Activated CD4-positive, alpha-beta T cell treated with anti-CD3 and anti-CD28 coated beads, Interleukin-2, amount 50 U/mL, for 16 hours (primary cell): ENCODE results near the gene CFDP1.

ENCODE experiments used
- DNase-seq: peaks from one replicate; pipeline ENCODE4 v3.0.0-alpha.2; 2020

Gene CFDP1

DNA sequence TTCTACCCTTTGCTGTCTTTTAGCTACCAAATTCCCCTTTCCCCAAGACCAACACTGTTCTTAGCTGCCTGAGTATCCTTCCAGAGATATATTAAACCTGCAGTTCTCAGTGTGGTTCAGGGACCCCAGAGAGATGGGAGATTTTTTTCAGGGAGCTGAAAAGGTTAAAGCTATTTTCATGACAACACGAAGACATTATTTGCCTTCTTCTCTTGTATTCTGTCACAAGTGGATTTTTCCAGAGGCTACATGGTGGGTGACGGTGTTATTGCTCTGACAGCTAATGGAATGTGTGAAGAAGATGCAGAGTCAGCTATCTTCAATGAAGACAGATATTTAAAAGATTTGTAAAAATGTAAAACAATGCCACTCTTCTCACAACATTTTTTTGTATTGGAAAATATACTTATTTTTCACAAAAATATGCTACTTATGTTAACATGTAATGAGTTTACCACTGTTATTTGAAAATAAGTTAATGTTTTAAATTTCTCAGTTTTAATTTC, 69.0 kb downstream of the CFDP1 start:
- DNase-seq = no peak

DNA sequence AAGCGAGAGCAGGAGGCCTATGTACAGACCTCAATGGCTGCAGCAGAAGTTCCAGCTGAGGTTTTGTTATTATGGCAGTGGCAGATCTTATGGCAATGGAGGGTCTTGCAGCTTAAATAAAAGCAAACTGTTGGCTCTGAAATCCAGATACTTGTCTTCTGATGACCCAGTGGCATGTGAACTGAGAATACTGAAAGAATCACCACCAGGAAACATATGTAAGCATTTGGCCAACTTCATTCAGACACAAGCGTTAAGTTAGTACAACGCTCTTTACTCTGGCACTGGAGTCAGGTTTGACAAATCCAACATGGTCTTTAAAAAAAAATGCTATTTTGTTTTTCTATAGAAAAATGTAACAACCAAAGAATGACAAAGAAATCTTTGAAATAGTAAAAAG, 70.5 kb downstream of the CFDP1 start:
- DNase-seq = no peak

DNA sequence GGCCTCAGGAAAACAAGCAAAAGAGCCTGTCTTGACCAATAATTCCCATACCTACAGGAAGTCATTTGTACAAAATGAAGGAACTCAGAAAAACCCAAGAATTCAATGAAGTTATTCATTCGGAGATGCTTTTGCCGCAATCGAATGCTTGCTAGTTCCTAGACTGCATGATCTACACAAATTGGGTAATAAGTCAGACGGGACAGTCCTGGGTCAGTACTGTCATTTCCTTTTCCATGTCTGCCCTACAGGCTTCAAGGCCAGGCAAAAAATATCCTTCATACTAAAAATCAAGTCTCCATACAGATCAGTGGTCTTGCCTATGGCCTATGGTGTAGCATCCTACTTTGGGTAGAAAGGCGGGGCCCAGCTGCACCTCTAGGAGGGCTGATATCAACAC, 71.4 kb downstream of the CFDP1 start:
- DNase-seq = no peak

DNA sequence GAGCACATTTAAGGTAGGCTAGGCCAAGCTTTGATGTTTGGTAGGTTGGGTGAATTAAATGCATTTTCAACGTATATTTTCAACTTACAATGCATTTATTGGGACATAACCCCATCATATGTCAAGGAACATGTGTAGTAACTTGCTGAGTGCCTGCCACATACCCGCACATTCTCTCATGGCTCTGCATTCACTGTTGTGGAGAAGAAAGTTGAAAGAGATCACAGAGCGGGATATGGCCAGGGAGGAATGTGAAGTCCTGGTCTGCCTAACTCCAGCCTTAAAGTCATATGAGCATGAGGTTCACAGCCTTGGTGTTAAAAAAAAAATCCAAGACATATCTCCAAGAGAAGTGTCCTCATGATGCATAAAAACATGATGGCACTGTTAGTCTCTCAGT, 79.1 kb downstream of the CFDP1 start:
- no peak for DNase-seq

DNA sequence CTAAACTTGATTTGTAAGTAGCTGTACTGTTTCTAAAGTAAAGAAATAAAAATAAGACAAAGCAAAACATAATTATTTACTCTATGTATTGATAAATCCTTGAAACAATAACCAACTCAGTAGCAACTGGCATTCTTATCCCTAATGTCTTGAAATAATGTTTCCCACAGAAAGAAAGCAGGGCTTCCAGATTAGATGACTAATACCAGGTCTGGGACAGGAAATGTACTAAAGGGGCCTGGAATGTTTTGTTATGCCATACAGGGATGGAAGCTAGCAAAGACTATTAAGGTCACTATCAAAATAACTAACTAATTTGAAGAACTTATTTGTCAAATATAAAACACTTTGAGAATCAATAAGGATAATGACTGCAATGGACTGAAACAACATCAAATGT, 82.1 kb downstream of the CFDP1 start:
- no peak for DNase-seq

GRCh38 chr16:75345711-75346110, 87.6 kb downstream of the CFDP1 start:
- no peak for DNase-seq

- DNase-seq = no peak
These were observed 89.4 kb downstream of the CFDP1 start for GRCh38 chr16:75343941-75344340.

DNA sequence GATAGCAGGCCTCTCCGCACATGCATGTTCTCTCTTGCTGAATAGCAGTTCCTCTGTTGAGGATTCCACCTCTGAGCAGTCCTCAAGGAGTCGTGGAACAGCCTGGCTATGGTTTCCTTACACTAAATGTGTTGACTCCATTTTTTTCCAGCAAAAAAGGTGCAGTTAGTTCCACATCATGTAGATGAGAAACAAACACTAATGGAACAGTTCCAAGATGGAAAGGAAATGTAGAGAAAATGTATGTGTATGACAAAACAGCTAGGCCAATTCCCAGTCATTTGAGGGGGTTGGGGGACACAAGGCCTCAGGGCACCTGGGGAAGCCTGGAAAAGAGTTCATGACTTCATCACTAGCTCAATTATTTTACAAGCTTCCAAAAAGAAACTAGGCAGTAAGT, 90.0 kb downstream of the CFDP1 start:
- no peak for DNase-seq

GRCh38 chr16:75342308-75342811, 90.9 kb downstream of the CFDP1 start:
- DNase-seq = no peak

DNA sequence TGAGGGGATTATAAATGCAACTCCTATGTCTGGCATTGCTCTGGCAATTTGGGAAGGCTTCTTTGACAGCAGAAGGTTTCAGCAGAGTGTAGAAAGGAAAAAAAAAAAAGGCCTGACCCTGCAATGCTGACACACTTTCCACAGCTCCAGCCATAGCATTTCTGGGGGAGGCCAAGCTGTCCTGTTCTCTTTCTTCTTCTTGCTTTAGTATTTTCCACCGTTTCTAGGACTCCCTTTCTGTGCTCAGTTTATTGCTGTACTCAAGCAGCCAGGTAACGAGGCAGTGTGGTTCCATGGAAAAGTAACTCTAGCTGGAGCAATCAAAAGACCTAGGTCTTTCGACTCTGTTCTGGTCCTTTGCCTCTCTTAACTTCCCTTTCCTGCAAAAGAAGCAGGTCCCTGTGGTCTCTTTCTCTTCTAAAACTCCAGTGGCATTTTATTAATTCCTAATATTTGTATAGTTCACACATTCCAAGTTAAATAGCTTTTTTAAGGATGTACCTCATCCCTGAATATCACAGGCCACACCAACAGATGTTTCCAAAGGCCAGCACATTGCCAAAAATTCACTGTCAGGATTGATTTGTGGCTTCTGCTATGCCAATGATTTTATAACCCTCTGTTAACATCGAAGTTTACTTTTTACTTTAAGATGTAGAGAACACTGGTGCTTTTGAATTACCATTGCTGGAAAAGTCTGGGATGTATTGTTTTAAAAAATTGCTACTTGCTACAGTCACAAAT, 91.6 kb downstream of the CFDP1 start:
- no peak for DNase-seq

DNA sequence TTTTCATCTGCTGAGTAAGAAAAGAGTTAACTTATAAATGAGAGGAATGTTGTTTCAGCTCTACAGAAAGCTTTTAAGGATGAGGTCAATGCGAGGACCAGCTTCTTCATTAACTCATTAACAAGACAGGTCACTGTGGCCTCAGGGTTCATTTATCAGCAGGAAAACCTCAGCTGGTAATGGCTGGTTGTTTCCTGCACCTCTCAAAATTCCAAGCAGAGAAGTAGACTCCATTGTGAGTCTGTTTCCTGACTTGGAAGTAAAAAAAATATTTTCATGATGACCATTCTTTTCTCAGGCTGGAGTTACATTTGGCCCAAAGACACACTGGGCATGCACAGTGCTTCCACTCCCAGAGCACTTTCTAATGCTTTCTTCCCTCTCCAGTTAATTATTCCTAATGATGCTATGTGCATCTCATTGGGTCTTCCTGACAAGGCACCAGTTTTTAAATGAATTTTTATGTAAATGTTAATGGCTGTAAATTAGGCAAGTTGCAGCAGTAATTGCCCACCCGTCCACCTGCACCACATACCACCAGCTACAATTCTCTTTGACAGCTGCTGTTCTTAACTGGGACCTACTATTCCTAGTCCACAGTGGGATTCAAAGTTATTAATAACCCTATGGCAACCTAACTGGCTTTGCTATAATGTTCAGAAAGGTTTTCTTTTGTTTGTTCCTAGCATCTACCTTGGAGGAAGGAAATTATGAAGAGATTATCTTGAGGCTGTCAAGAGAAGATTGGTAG, 92.4 kb downstream of the CFDP1 start:
- no peak for DNase-seq

GRCh38 chr16:75337430-75337829, 95.9 kb downstream of the CFDP1 start:
- DNase-seq = no peak

GRCh38 chr16:75336521-75336920, 96.8 kb downstream of the CFDP1 start:
- no peak for DNase-seq

- no peak for DNase-seq
These were observed 99.6 kb downstream of the CFDP1 start for GRCh38 chr16:75333721-75334163.

DNA sequence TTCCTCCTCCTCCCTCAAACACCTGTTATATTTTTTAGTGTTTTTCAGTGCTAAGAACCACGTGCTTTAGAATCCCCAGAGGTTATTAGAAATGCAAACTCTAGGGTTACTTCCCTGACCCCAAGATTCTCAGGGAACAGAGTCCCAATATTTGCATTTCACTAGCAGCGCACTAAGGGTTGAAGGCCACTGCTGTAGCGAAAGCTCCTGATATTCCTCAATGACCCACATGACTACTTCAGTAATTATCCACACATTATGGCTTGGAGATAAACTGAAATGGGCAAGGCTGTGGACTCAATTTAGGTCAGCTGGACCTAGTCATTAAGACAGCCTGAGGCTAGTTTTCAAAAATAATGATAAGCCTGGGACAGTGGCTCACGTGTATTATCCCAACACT, 103.4 kb downstream of the CFDP1 start:
- DNase-seq = no peak

- DNase-seq = no peak
These were observed 107.0 kb downstream of the CFDP1 start for GRCh38 chr16:75326333-75326732.

DNA sequence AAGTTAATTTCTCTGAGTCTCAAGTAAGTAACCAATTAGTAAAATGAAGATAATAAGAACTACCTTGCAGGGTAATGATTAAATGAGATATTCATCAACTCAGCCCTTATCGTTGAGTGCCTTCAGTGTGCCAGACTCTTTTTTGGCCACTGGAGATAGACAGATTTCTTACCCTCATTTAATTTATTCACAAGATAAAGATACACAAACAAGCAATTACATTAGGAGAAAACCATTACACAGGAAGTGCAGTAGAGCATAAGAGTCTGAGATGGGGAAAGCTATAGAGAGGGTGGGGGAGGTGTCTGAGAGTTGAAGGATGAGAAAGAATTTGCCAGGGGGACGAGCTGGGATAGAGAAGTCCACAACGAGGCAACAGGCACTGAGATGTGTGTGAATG, 109.4 kb downstream of the CFDP1 start:
- DNase-seq = no peak

DNA sequence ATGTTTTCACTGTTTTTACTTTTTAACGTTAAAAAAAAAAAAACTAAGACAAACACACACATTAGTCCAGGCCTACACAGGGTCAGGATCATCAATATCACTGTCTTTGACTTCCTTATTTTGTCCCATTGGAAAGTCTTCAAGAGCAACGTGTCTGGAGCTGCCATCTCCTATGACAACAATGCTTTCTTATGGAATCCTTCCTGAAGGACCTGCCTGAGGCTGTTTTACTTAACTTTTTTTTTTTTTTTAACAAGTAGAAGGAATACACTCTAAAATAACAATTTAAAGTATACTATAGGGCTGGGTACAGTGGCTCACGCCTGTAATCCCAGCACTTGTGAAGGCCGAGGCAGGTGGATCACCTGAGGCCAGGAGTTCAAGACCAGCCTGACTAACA, 110.1 kb downstream of the CFDP1 start:
- no peak for DNase-seq

DNA sequence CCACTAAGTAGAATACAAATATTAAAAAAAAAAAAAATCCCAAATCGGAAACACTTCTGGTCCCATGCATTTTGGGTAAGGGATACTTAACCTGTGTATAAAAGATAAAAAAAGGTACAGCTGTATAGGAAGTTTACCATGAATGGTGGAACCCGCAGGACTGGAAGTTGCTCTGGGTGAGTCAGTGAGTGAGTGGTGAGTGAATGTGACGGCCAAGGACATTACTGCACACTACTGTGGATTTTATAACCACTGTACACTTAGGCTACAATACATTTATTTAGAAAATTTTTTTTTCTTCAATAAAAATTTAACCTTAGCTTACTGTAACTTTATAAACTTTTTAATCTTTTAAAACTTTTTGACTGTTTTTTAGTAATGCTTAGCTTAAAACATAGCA, 110.6 kb downstream of the CFDP1 start:
- no peak for DNase-seq

DNA sequence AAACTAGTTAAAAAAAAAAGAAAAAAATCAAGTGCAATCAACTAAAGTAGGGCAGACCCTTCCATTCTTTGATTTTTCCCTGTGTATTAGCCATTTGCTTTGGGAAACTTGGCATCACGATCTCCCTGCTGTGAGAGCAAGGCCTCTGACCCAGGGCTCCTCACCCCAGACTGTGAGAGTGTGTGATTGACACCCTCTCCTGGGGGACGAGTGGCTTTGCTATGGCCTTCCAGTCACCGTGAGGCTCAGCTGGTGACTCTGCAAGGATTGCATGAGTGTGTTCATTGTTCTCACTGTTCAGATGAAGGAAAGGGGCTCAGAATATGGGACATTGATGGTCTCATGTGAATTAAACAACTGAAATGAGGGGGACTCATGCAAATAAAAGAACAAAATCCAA, 112.9 kb downstream of the CFDP1 start:
- no peak for DNase-seq

DNA sequence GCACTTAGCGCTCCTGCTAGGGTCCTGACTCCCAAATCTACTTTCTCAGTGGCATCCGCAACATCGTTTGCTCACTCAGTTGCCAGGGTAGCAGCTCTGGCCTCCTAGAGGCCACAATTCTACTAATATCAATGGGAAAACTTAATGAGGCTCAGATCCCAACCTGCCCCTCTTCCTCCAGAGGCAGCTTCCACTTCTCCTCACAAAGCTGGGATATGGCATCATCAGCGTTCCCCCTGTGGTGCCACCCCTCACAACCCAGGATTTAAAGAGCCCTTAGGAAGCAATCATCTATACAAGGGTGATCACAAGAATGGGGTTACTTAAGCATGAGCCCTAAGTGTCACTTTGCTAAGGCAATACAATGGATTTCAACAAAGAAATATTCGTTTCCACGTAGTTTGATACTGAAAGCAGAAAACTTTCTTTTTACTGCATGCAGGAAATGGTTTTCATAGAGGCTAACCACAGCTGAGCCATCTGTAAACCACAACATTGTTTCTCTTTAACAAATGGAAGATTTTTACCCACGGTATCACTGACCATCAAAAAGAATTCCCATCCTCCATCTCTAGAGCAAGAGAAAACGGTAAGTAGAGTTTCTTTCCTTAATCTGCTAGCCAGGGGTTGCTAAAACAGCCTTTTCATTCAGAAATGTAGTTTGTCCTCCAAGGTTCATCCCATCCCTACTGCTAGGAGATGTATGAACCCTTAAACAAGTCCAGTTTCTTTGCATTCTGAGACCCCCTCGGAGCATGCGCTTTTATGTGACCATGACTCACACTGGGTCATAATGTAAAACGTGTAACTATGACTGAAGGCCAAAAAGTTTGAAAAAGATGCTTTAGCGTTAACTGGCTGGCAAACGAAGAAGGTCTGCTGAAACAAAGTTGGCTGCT, 113.5 kb downstream of the CFDP1 start:
- DNase-seq = peak; percentile 53

GRCh38 chr16:75318737-75319136, 114.6 kb downstream of the CFDP1 start:
- no peak for DNase-seq

GRCh38 chr16:75317532-75317931, 115.8 kb downstream of the CFDP1 start:
- DNase-seq = no peak
